Transverse colon (tissue), 4 donors: Measurements from ENCODE around the gene SUSD3. TPM values are rescaled to one million over a fixed set of nuclear protein-coding genes. Genes with fewer than 3 reads are reported as not detected.

Source experiments
- DNase-seq: peaks from one replicate; pipeline ENCODE4 v3.0.0-alpha.2; 2019
- H3K27ac ChIP-seq, 4 donors: fragments of 200-600 bp; sonication (generic); 2 replicates each; pipeline ENCODE4 v1.5.1; 2016 to 2018; ENCODE audit warnings: inconsistent platforms in 4 of 4
- H3K27me3 ChIP-seq: fragments of 200-600 bp; sonication (generic); 2 replicates; pipeline ENCODE4 v1.5.1; 2017; ENCODE audit warnings: inconsistent platforms
- H3K36me3 ChIP-seq, 4 donors: fragments of 200-600 bp; sonication (generic); 2 replicates each; pipeline ENCODE4 v1.5.1; 2017 to 2019; ENCODE audit warnings: inconsistent platforms in 4 of 4
- H3K4me1 ChIP-seq, 4 donors: fragments of 200-600 bp; sonication (generic); 2 replicates each; pipeline ENCODE4 v1.5.1; 2017 to 2020; ENCODE audit warnings: inconsistent platforms in 4 of 4
- H3K4me3 ChIP-seq, 4 donors: fragments of 200-600 bp; sonication (generic); 1 replicate in 1 of 4; 2 replicates in 3 of 4; pipeline versions ENCODE4 v1.5.1 to v1.6.1; 2017 to 2019; ENCODE audit warnings: inconsistent platforms in 4 of 4
- H3K9me3 ChIP-seq, 2 donors: fragments of 200-600 bp; sonication (generic); 2 replicates each; pipeline ENCODE4 v1.5.1; 2017 to 2019; ENCODE audit warnings: inconsistent platforms in 2 of 2
- EP300 ChIP-seq: sonication (generic); formaldehyde crosslinking; IDR thresholded peaks from one replicate; pipeline ENCODE4 v1.6.1; 2017; ENCODE audit warnings: antibody characterized with exemption, low read depth
- POLR2A ChIP-seq: fragments of 450-650 bp; IDR thresholded peaks from one replicate; pipeline ENCODE4 v1.6.1; 2016; ENCODE audit warnings: antibody characterized with exemption, mild to moderate bottlenecking, moderate library complexity
- POLR2AphosphoS5 ChIP-seq, 3 donors: sonication (generic); formaldehyde crosslinking; IDR thresholded peaks; one replicate each; pipeline ENCODE4 v1.6.1; 2016; ENCODE audit warnings: antibody characterized with exemption in 3 of 3
- WGBS, 2 donors: methylation state at CpG; one replicate each; pipeline ENCODE4 v1.1.5; 2018; ENCODE audit warnings: low coverage in 1 of 2; 5-methylcytosine and 5-hydroxymethylcytosine counted together
- in situ Hi-C, 4 donors: fragments of 200-750 bp; cut with MboI; loops; one replicate each; pipeline versions ENCODE4 v1.15.0 to v1.15.1; 2017; ENCODE audit warnings: low sequenced_read_pairs in 3 of 4, low pct_ligation_motif_present in 1 of 4, low pct_unique_long_range_greater_than_20kb in 1 of 4
- intact Hi-C: fragments of 100-400 bp; cut with DNase I; formaldehyde crosslinking; loops from one replicate; pipeline ENCODE4 v1.15.1; 2023; ENCODE audit warnings: low total_unique reads
- total RNA-seq, 4 donors: library from RNA; depleted of rRNA; stranded (reverse); fragments of >200 nt; gene quantifications; one replicate each; pipeline ENCODE4 v1.1.0, GENCODE V29; 2016
- TF ChIP-seq, protein P1 (sequence below), 5 experiments: fragments of 200-600 bp in 3 of 5; fragments of 450-650 bp in 2 of 5; sonication (generic) in 3 of 5; IDR thresholded peaks; 1 replicate in 2 of 5; 2 replicates in 3 of 5; pipeline ENCODE4 v1.5.1; 2016 to 2017; ENCODE audit warnings: antibody characterized with exemption in 5 of 5, inconsistent platforms in 3 of 5, mild to moderate bottlenecking in 2 of 5, moderate library complexity in 1 of 5

The SUSD3 gene
- total RNA-seq, 4 donors from 2014 or later: 1.9 to 2.7 TPM; not detected in 2

DNA sequence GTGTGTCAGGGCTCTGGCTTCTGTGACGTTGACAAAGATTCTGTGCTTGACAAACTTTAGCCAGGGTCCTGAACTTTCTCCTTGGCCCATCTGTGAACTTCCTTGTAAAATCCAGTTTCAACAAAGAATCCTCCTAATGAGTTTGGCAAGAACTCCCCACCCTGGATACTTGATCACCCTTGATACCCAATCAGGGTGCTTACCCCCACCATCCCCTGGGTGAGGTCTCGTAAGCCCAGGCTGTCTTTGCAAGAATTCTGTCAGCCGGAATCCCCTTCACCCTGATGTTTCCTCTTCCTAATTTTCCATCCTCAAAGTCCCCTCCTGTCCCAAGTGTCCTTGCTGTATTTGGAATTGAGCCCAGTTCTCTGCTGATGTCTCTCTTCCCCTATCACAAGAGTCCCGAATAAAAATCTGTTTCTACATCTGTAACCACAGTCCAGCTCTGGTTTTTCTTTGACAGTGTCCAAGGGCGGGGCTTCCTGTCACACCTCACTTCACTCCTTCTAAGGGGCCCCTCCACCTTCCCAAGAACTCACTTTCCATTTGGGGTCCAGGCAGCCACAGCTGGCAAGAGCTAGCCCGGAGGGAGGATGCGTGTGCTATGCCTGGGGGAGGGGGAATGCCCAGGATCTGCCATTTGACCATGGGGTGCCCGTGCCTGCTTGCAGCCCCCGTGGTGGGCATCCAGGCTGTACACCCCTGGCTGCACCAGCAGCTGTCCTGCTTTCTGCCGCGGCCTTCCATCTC is 34.8 kb downstream of the SUSD3 start:
- no peaks in the 10 kb centered on the region for H3K27me3 ChIP-seq
- H3K36me3 ChIP-seq: no peaks in the 10 kb centered on the region
- DNase-seq: peak; percentile 42
- 37 to 57% methylated on average over 5 to 11 of the region's 11 CpGs for WGBS, 2 donors
- intact Hi-C loops (no loop called here), in situ Hi-C loops (no loop called here)
- TF ChIP-seq EP300: no peak
- TF ChIP-seq, protein P1, sequence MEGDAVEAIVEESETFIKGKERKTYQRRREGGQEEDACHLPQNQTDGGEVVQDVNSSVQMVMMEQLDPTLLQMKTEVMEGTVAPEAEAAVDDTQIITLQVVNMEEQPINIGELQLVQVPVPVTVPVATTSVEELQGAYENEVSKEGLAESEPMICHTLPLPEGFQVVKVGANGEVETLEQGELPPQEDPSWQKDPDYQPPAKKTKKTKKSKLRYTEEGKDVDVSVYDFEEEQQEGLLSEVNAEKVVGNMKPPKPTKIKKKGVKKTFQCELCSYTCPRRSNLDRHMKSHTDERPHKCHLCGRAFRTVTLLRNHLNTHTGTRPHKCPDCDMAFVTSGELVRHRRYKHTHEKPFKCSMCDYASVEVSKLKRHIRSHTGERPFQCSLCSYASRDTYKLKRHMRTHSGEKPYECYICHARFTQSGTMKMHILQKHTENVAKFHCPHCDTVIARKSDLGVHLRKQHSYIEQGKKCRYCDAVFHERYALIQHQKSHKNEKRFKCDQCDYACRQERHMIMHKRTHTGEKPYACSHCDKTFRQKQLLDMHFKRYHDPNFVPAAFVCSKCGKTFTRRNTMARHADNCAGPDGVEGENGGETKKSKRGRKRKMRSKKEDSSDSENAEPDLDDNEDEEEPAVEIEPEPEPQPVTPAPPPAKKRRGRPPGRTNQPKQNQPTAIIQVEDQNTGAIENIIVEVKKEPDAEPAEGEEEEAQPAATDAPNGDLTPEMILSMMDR (IDR thresholded peaks at IDR 0.05): no peak
- TF ChIP-seq POLR2AphosphoS5 (IDR thresholded peaks at IDR 0.05): no peak
- TF ChIP-seq POLR2A: no peak
- peaks cover 20 to 42% (median 23%) of the 10 kb centered on the region in 4 donors for H3K4me1 ChIP-seq
- H3K27ac ChIP-seq: peak overlapping the region; percentile 95 to 98 (median 96)
- no peak overlapping the region for H3K4me3 ChIP-seq
- H3K9me3 ChIP-seq: no peaks in the 10 kb centered on the region

DNA sequence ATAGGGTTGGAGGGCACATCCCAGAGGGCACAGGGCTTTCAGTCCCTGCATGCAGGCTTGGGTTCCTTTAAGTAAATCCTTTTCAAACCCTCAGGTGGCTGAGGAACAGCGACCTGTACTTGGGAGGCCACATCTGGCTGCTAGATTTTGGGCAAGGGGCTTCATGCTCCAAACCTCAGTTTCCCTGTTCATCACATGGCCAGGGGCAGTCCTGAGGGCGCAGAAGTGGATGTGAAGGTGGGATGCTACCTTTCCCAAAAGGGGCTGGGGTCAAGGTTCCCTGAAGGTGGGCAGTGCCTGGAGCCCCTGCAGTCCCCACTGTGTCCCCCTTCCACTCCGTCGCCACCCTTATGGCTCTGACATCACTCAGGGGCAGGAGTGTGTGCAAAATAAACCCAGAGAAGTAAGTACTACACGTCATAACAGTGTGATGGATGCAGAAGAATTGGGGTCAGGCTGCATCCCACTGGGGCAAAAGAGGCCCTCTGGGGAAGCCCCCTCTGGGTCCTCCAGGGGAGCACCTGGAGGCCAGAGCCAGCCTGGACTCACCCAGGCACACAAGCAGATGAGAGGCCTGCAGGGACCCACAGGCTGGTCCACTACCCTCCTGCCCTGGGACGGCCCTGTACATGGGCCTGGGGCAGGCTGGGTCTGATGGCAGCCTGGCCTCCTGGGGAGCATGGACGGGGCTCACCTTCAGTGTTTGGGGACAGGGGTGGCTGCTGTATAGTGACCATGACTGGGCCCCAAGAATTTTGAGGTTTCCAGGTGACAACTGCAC is 35.6 kb downstream of the SUSD3 start:
- Histone ChIP-seq H3K36me3 (no peaks in the 10 kb centered on the region), H3K4me3 (no peak overlapping the region), H3K4me1 (peaks cover 23 to 50% (median 28%) of the 10 kb centered on the region in 4 donors), H3K9me3 (no peaks in the 10 kb centered on the region), H3K27ac (peak overlapping the region; percentile 95 to 98 (median 96)), H3K27me3 (no peaks in the 10 kb centered on the region)
- intact Hi-C loops: no loop called here
- in situ Hi-C loops: no loop called here
- peak; percentile 19 for DNase-seq
- TF ChIP-seq, protein P1 (IDR thresholded peaks at IDR 0.05): no peak
- 69% methylated on average over 6 of the region's 7 CpGs; no CpG with 5 or more reads in 1 of the 2 donors for WGBS, 2 donors

DNA sequence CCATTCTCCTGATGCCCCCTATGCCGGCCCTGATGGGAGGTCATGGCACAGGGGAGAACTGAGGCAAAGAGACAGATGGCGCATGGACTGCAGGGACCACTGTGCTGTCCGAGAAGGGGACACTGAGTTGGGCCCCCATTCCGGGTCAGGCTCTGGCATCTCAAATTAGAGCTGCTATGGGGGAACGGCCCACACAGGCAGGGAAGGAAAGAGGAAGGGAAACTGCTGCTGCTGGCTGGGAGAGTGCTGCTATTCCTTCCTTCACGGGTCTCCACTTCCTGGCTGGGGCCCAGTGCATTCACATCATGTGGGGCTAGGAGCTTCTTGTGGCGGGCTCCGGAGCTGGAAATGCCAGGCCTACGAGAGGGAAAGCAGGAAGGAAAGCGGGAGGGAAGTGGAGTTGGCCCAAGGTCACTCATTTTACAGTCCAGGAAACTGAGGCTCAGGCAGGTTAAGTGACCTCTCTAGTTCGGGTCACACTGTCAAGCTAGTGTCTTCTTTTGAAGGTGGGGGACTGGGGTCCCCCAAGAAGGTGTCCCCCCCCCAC is 36.2 kb downstream of the SUSD3 start:
- peak overlapping the region in 3 of 4 donors; percentile 35 to 52 (median 39) for H3K4me3 ChIP-seq
- no peaks in the 10 kb centered on the region for H3K27me3 ChIP-seq
- TF ChIP-seq, protein P1 (IDR thresholded peaks at IDR 0.05): no peak
- no peak for TF ChIP-seq EP300
- TF ChIP-seq POLR2A: no peak
- no peak for TF ChIP-seq POLR2AphosphoS5 (IDR thresholded peaks at IDR 0.05)
- DNase-seq: peak; percentile 63
- H3K9me3 ChIP-seq: no peaks in the 10 kb centered on the region
- H3K27ac ChIP-seq: peak overlapping the region; percentile 95 to 98 (median 96)
- H3K36me3 ChIP-seq: no peaks in the 10 kb centered on the region
- 53% methylated on average over 11 of the region's 11 CpGs; no CpG with 5 or more reads in 1 of the 2 donors for WGBS, 2 donors
- in situ Hi-C loops (no loop called here), intact Hi-C loops (no loop called here)
- peaks cover 29 to 57% (median 35%) of the 10 kb centered on the region in 4 donors for H3K4me1 ChIP-seq
